OCI-M1 (cell line): ENCODE results near the gene AGAP2.

ENCODE experiments used
- DNase-seq: peaks from one replicate; lab custom pipeline; 2025; lab: John Stamatoyannopoulos, UW

Gene AGAP2

GRCh38 chr12:57736741-57737466, 1.6 kb downstream of the AGAP2 start:
- no peak for DNase-seq

- DNase-seq, result no peak
These were observed 2.4 kb downstream of the AGAP2 start for GRCh38 chr12:57735952-57736740.

GRCh38 chr12:57735198-57735855, 3.2 kb downstream of the AGAP2 start:
- DNase-seq, result no peak

GRCh38 chr12:57734591-57734990, 4.0 kb downstream of the AGAP2 start:
- DNase-seq, result no peak

- DNase-seq, result no peak
These were observed 4.6 kb downstream of the AGAP2 start for GRCh38 chr12:57733928-57734327.

GRCh38 chr12:57732726-57733593, 5.6 kb downstream of the AGAP2 start:
- no peak for DNase-seq

- no peak for DNase-seq
These were observed 6.3 kb downstream of the AGAP2 start for GRCh38 chr12:57732270-57732669.

- DNase-seq, result no peak
These were observed 7.0 kb downstream of the AGAP2 start for GRCh38 chr12:57731411-57732080.

GRCh38 chr12:57730336-57731067, 8.0 kb downstream of the AGAP2 start:
- no peak for DNase-seq

GRCh38 chr12:57729321-57729844, 9.2 kb downstream of the AGAP2 start:
- no peak for DNase-seq

- no peak for DNase-seq
These were observed 10.7 kb downstream of the AGAP2 start for GRCh38 chr12:57727758-57728395.

GRCh38 chr12:57726884-57727757, 11.4 kb downstream of the AGAP2 start:
- DNase-seq, result no peak

- DNase-seq, result no peak
These were observed 12.2 kb downstream of the AGAP2 start for GRCh38 chr12:57726151-57726883.

- no peak for DNase-seq
These were observed 12.7 kb downstream of the AGAP2 start for GRCh38 chr12:57725851-57726150.

- DNase-seq, result no peak
These were observed 13.4 kb downstream of the AGAP2 start for GRCh38 chr12:57724936-57725740.

- no peak for DNase-seq
These were observed 14.3 kb downstream of the AGAP2 start for GRCh38 chr12:57724003-57724935.

- no peak for DNase-seq
These were observed 14.9 kb downstream of the AGAP2 start for GRCh38 chr12:57723630-57723962.
